ENCODE data around the gene BMX.

BMX gene

DNA sequence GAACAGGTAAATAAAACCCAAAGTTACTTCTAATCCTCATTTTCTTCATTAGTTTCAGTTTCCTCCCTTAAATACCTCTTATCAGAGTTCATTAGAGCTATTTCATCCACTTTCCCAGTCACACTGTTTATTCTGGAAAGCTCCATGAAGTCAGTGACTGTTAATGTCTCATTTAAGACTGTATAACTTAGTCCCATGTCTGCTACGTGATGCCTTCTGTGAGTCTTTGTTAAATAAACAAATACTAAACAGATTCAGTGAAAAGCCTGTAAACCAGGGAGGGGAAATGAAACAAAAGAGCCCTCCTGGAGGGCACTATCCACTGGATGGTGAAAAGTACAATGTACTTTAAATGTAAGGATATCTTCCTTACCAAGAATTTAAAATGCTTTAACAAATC is 75.4 kb downstream of the BMX start:
- no peak for DNase-seq

DNA sequence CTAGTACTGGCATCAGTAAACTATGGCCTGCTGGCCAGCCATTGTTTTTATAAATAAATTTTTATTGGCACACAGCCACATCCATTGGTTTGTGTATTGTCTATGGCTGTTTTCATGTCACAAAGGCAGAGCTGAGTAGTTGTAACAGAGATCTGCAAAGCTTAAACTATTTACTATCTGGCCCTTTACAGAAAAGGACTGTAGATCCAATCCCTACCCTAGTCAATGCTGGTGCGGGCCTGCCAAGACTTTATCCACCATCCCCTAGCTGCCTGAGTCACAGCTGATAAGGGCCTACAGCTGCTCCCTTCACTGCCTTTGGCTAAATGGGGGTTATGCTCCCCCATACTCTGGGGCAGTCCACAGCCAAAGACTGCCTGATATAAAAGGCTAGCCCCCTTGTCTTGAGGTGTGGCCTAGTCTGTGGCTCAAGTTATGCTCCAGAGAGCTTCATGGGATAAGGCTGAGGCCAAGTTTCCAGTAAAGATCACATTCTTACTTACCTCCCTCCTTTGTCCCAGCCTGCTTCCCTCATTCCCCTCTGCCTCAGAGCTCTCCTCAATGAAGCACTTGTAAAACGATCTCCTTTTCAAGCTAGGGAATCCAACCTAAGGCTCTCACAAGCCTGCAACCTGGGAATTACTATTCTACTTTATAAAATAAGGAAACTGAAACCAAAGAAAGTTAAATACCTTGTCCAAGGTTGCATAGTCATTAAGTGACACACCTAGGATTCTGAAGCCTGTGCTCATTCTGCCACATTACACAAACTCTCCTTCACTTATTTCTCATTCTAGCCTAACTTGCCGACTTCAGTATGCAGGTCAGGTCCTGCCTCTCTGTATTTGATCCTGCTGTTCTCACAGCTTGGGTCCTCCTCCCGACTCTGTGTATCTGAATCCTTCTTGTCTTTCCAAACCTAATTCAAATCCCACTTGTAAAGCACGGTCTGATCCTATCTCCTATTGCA is 79.5 kb downstream of the BMX start:
- DNase-seq, result no peak

DNA sequence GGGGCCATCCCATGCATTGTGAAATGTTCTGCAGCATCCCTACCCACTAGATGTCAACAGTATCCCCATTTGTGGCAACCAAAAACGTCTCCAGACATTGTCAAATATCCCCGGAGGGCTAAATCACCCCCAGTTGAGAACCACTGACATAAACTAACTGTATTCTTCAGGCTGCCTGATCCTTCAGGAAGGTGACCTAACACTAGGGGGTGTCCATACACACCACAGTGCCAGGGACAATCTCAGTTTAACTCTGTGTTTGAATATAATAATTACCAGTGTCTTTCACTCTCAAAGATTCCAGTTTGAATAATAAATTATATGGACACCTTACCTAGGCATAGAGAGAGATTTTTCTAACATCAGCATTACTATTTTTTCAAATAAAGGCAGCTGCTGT is 93.8 kb downstream of the BMX start:
- DNase-seq, result no peak

DNA sequence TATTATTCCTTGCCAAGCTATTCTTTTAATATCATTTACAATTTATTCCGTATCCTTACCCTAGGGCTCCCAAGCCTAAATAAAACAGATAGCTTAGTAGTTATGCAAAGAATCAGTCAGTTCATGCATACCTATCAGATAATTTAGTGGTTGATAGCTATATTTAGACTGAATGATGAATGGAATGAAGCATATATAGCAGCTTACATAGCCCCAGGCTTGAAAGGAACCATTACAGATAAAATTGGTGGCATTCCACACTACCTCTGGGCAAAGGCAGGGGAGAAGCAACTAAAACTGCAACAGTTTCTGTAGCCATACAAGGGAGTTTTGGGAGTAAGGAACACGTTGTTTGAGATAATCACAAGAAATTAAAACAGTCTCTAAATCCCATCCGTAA is 97.4 kb downstream of the BMX start:
- peak; percentile 71 for DNase-seq

DNA sequence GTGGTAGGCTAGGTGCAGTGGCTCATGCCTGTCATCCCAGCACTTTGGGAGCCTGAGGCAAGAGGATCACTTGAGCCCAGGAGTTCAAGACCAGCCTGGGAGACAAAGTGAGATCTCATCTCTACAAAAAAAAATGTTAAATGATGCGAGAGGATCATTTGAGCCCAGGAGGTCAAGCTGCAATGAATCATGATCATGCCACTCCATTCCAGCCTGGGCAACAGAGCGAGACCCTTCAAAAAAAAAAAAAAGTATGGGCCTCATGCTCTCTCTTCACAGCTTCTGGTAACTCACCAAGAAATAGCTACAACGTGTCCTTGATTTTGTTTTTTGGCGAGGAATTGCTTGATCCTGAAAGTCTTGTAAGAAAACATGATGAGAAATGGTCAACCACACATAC is 98.9 kb downstream of the BMX start:
- DNase-seq, result no peak

GRCh38 chrX:15600049-15600448 is 99.4 kb downstream of the BMX start:
- DNase-seq, result no peak

- DNase-seq, result no peak
These were observed 100.1 kb downstream of the BMX start, which contains the start of gene ACE2 for GRCh38 chrX:15600745-15601144. Gene ACE2 (minus strand): TSS chrX:15600960. CDS start chrX:15600911, 49 bp downstream.

GRCh38 chrX:15601932-15602331 is 101.3 kb downstream of the BMX start:
- no peak for DNase-seq

DNA sequence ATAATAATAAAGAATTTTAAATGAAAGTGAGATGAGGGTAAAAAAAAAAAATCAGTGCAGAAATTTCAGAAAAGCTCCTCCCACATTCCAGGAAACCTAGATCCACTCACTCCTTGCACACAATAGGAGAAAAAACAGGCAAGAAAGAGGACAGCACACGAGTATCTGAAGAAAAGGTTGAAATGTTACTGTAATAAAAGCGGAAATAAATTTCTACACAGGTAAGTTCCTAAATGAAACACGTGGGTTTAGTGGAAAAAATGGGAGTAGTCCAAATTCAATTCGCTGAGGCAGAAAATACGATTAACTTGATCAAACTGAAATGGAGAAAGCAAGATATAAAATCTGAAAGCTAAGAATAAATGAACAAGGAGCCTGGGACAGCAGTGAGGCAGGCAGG is 102.2 kb downstream of the BMX start:
- no peak for DNase-seq

- no peak for DNase-seq
These were observed 104.6 kb downstream of the BMX start for GRCh38 chrX:15605226-15605625.
